Loucy (cell line): ENCODE measurements around the gene STK33.

ENCODE experiments used
- H2AFZ ChIP-seq: fragments of 200-600 bp; sonication (generic); 2 replicates; pipeline ENCODE4 v1.6.0; 2016; ENCODE audit warnings: antibody characterized with exemption, mild to moderate bottlenecking, low read length, moderate library complexity
- H3F3A ChIP-seq: fragments of 200-600 bp; 2 replicates; pipeline ENCODE4 v1.6.0; 2016; ENCODE audit warnings: antibody characterized with exemption, low read depth, mild to moderate bottlenecking
- H3K27me3 ChIP-seq: fragments of 200-600 bp; sonication (generic); 2 replicates; pipeline ENCODE4 v1.6.1; 2014; ENCODE audit warnings: low read length, mild to moderate bottlenecking; ENCODE audit not compliant: insufficient read depth, poor library complexity, severe bottlenecking
- H3K36me3 ChIP-seq: fragments of 200-600 bp; sonication (generic); 2 replicates; pipeline ENCODE4 v1.6.1; 2016; ENCODE audit warnings: low read length; ENCODE audit not compliant: insufficient read depth
- H3K4me1 ChIP-seq: fragments of 200-600 bp; sonication (generic); 2 replicates; pipeline ENCODE4 v1.5.1; 2014; ENCODE audit warnings: low read length, mild to moderate bottlenecking; ENCODE audit not compliant: insufficient read depth, poor library complexity, severe bottlenecking
- H3K4me2 ChIP-seq: fragments of 200-600 bp; sonication (generic); 2 replicates; pipeline ENCODE4 v1.6.0; 2014; ENCODE audit warnings: antibody characterized with exemption, low read length, low read depth, mild to moderate bottlenecking; ENCODE audit not compliant: poor library complexity, severe bottlenecking
- H3K4me3 ChIP-seq: fragments of 200-600 bp; sonication (generic); 2 replicates; pipeline ENCODE4 v1.5.1; 2014; ENCODE audit warnings: low read length, mild to moderate bottlenecking, mixed read lengths; ENCODE audit not compliant: poor library complexity, severe bottlenecking
- H3K79me2 ChIP-seq: fragments of 200-600 bp; sonication (generic); 2 replicates; pipeline ENCODE4 v1.6.1; 2014; ENCODE audit warnings: low read length; ENCODE audit not compliant: insufficient read depth
- H3K9ac ChIP-seq: fragments of 200-600 bp; sonication (generic); 2 replicates; pipeline ENCODE4 v1.6.0; 2014; ENCODE audit warnings: mild to moderate bottlenecking, low read depth, low read length, moderate library complexity; ENCODE audit not compliant: poor library complexity, severe bottlenecking
- H3K9me2 ChIP-seq: fragments of 200-600 bp; sonication (generic); replicated peaks from 2 replicates; pipeline ENCODE4 v1.6.1; 2016; ENCODE audit warnings: low read depth, low read length, mixed read lengths
- H3K9me3 ChIP-seq: fragments of 200-600 bp; sonication (generic); 2 replicates; pipeline ENCODE4 v1.6.1; 2014; ENCODE audit warnings: mild to moderate bottlenecking, antibody characterized with exemption, low read length, low read depth; ENCODE audit not compliant: insufficient read depth
- H4K20me1 ChIP-seq: fragments of 200-600 bp; sonication (generic); 2 replicates; pipeline ENCODE4 v1.6.0; 2014; ENCODE audit warnings: antibody characterized with exemption, low read length, mild to moderate bottlenecking; ENCODE audit not compliant: insufficient read depth, poor library complexity, severe bottlenecking
- CTCF ChIP-seq: fragments of 200-600 bp; sonication (generic); conservative IDR thresholded peaks from 2 replicates; pipeline ENCODE4 v1.5.1; 2014; ENCODE audit warnings: mild to moderate bottlenecking, antibody characterized with exemption, low read length
- EZH2phosphoT487 ChIP-seq: fragments of 200-600 bp; IDR thresholded peaks from 2 replicates; pipeline ENCODE4 v1.6.1; 2018; ENCODE audit warnings: antibody characterized with exemption, mild to moderate bottlenecking, moderate library complexity, borderline replicate concordance

The STK33 gene

GRCh38 chr11:8356721-8357504 is 237.1 kb downstream of the STK33 start:
- no peak overlapping the region for H3K4me3 ChIP-seq
- H3K27me3 ChIP-seq: no peaks in the 10 kb centered on the region
- TF ChIP-seq EZH2phosphoT487 (no peak), CTCF (no peak)
- H3K4me2 ChIP-seq: no peak overlapping the region
- no peaks in the 10 kb centered on the region for H3K36me3 ChIP-seq
- no peaks in the 10 kb centered on the region for H3K9me2 ChIP-seq
- H3K9ac ChIP-seq: no peak overlapping the region
- no peak overlapping the region for H2AFZ ChIP-seq
- no peaks in the 10 kb centered on the region for H4K20me1 ChIP-seq
- no peaks in the 10 kb centered on the region for H3F3A ChIP-seq
- no peaks in the 10 kb centered on the region for H3K79me2 ChIP-seq
- H3K9me3 ChIP-seq: no peaks in the 10 kb centered on the region
- peaks cover 7% of the 10 kb centered on the region for H3K4me1 ChIP-seq

GRCh38 chr11:8356216-8356615 is 237.8 kb downstream of the STK33 start:
- no peaks in the 10 kb centered on the region for H3K27me3 ChIP-seq
- no peaks in the 10 kb centered on the region for H3F3A ChIP-seq
- H3K79me2 ChIP-seq: no peaks in the 10 kb centered on the region
- TF ChIP-seq CTCF: no peak
- no peak for TF ChIP-seq EZH2phosphoT487
- H3K4me2 ChIP-seq: no peak overlapping the region
- no peaks in the 10 kb centered on the region for H3K36me3 ChIP-seq
- H3K9me2 ChIP-seq: no peaks in the 10 kb centered on the region
- H3K4me1 ChIP-seq: peaks cover 7% of the 10 kb centered on the region
- no peak overlapping the region for H3K9ac ChIP-seq
- H2AFZ ChIP-seq: no peak overlapping the region
- no peaks in the 10 kb centered on the region for H4K20me1 ChIP-seq
- H3K4me3 ChIP-seq: no peak overlapping the region
- H3K9me3 ChIP-seq: no peaks in the 10 kb centered on the region

- no peak overlapping the region for H2AFZ ChIP-seq
- H3K9me3 ChIP-seq: no peaks in the 10 kb centered on the region
- H3K36me3 ChIP-seq: no peaks in the 10 kb centered on the region
- H3K4me1 ChIP-seq: peaks cover 7% of the 10 kb centered on the region
- H3K4me2 ChIP-seq: peak overlapping the region; percentile 59
- H3K9me2 ChIP-seq: no peaks in the 10 kb centered on the region
- TF ChIP-seq CTCF (no peak), EZH2phosphoT487 (no peak)
- H3F3A ChIP-seq: no peaks in the 10 kb centered on the region
- no peak overlapping the region for H3K9ac ChIP-seq
- H4K20me1 ChIP-seq: no peaks in the 10 kb centered on the region
- no peaks in the 10 kb centered on the region for H3K79me2 ChIP-seq
- H3K4me3 ChIP-seq: no peak overlapping the region
- H3K27me3 ChIP-seq: no peaks in the 10 kb centered on the region
These were observed 238.6 kb downstream of the STK33 start for GRCh38 chr11:8355416-8355742.
